Stimulated activated CD8-positive, alpha-beta memory T cell treated with anti-CD3 and anti-CD28 coated beads, Interleukin-12 subunit alpha, Interleukin-12 subunit beta, amount 100 ng/mL, for 4 hours (primary cell): ENCODE data around the gene AKAP13.
"Not testable (repeated sequence)": the region's sequence is repeated elsewhere in the genome, so short reads cannot be mapped to it uniquely, and the experiment has no call there.

Experiments
- DNase-seq: peaks from one replicate; pipeline ENCODE4 v3.0.0-alpha.2; 2020; ENCODE audit warnings: low read depth

Gene AKAP13

GRCh38 chr15:85348048-85348766 lies 32.2 kb upstream of the AKAP13 start:
- DNase-seq = not testable (repeated sequence)

GRCh38 chr15:85349062-85349461 lies 31.3 kb upstream of the AKAP13 start:
- DNase-seq = not testable (repeated sequence)

- DNase-seq = no peak
Measured at GRCh38 chr15:85350395-85350794, 30.0 kb upstream of the AKAP13 start.

- not testable (repeated sequence) for DNase-seq
Measured at GRCh38 chr15:85351501-85351900, 28.9 kb upstream of the AKAP13 start.

- no peak for DNase-seq
Measured at GRCh38 chr15:85351965-85352364, 28.4 kb upstream of the AKAP13 start.

- no peak for DNase-seq
Measured at GRCh38 chr15:85353516-85353915, 26.9 kb upstream of the AKAP13 start.

- DNase-seq = no peak
Measured at GRCh38 chr15:85354461-85354860, 25.9 kb upstream of the AKAP13 start.

GRCh38 chr15:85354948-85355347 lies 25.5 kb upstream of the AKAP13 start:
- DNase-seq = no peak

GRCh38 chr15:85356276-85356675 lies 24.1 kb upstream of the AKAP13 start:
- no peak for DNase-seq

- DNase-seq = no peak
Measured at GRCh38 chr15:85361323-85361722, 19.1 kb upstream of the AKAP13 start.

GRCh38 chr15:85362436-85363081 lies 17.8 kb upstream of the AKAP13 start:
- DNase-seq = no peak

GRCh38 chr15:85365980-85366379 lies 14.4 kb upstream of the AKAP13 start:
- no peak for DNase-seq

GRCh38 chr15:85367741-85368140 lies 12.7 kb upstream of the AKAP13 start:
- no peak for DNase-seq

GRCh38 chr15:85374831-85375230 lies 5.6 kb upstream of the AKAP13 start:
- DNase-seq = no peak

GRCh38 chr15:85377269-85377668 lies 3.1 kb upstream of the AKAP13 start:
- no peak for DNase-seq

- DNase-seq = no peak
Measured at GRCh38 chr15:85377986-85378385, 2.4 kb upstream of the AKAP13 start.

- no peak for DNase-seq
Measured at GRCh38 chr15:85379403-85380131, 836 bp upstream of the AKAP13 start.

GRCh38 chr15:85380812-85381642 lies 624 bp downstream of the AKAP13 start:
- DNase-seq = peak; percentile 51

- DNase-seq = no peak
Measured at GRCh38 chr15:85381850-85382751, 1.7 kb downstream of the AKAP13 start.

GRCh38 chr15:85382942-85383341 lies 2.5 kb downstream of the AKAP13 start:
- no peak for DNase-seq
